ENCODE measurements around the gene NTN5.

DNA sequence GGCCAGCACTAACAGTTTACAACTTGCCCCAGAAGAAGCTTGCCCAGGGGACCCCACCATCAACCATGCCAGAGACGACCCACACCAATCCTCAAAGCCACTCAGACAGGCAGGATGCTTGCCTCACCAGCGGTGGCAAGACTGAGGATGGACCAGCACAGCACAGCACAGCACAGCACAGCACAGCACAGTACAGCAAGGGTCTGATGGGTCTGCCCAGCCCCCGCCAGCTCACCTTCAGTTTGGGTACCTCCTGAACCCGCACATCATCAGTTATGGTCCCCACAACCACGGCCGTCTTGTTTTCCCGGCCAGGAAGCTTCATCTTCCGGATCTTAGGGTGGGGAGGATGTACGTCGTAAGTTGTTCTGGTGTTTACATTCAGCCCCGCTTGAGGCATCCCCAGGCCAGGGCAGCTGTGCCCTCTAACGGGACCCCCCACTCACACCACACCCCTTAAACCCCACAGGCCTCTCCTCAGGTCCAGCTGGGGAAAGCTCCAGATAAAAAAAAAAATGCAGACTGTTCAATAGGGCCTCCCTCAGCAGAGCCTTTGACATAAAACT lies 56.2 kb downstream of the NTN5 start:
- TF ChIP-seq, protein P1, sequence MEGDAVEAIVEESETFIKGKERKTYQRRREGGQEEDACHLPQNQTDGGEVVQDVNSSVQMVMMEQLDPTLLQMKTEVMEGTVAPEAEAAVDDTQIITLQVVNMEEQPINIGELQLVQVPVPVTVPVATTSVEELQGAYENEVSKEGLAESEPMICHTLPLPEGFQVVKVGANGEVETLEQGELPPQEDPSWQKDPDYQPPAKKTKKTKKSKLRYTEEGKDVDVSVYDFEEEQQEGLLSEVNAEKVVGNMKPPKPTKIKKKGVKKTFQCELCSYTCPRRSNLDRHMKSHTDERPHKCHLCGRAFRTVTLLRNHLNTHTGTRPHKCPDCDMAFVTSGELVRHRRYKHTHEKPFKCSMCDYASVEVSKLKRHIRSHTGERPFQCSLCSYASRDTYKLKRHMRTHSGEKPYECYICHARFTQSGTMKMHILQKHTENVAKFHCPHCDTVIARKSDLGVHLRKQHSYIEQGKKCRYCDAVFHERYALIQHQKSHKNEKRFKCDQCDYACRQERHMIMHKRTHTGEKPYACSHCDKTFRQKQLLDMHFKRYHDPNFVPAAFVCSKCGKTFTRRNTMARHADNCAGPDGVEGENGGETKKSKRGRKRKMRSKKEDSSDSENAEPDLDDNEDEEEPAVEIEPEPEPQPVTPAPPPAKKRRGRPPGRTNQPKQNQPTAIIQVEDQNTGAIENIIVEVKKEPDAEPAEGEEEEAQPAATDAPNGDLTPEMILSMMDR (conservative IDR thresholded peaks at IDR 0.05): no peak
- no peak for TF ChIP-seq EZH2 (IDR thresholded peaks at IDR 0.05; ENCODE audit: low read depth)
